HG02970 (cell line): Measurements from ENCODE around the gene GMEB2.
"Not testable (repeated sequence)": the region's sequence is repeated elsewhere in the genome, so short reads cannot be mapped to it uniquely, and the experiment has no call there.

Experiments
- ATAC-seq: cut with Tn5 transposase; IDR thresholded peaks from one replicate; pipeline ENCODE4 v1.9.1; 2021; ENCODE audit warnings: mild to moderate bottlenecking, moderate library complexity, moderate number of reproducible peaks; ENCODE audit not compliant: unreplicated experiment, low FRiP score

GMEB2 gene, protein sequence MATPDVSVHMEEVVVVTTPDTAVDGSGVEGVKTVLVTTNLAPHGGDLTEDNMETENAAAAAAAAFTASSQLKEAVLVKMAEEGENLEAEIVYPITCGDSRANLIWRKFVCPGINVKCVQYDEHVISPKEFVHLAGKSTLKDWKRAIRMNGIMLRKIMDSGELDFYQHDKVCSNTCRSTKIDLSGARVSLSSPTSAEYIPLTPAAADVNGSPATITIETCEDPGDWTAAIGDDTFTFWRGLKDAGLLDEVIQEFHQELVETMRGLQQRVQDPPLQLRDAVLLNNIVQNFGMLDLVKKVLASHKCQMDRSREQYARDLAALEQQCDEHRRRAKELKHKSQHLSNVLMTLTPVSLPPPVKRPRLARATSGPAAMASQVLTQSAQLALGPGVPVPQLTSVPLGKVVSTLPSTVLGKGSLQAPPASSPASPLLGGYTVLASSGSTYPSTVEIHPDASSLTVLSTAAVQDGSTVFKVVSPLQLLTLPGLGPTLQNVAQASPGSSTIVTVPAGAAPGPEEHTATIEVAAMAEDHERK

DNA sequence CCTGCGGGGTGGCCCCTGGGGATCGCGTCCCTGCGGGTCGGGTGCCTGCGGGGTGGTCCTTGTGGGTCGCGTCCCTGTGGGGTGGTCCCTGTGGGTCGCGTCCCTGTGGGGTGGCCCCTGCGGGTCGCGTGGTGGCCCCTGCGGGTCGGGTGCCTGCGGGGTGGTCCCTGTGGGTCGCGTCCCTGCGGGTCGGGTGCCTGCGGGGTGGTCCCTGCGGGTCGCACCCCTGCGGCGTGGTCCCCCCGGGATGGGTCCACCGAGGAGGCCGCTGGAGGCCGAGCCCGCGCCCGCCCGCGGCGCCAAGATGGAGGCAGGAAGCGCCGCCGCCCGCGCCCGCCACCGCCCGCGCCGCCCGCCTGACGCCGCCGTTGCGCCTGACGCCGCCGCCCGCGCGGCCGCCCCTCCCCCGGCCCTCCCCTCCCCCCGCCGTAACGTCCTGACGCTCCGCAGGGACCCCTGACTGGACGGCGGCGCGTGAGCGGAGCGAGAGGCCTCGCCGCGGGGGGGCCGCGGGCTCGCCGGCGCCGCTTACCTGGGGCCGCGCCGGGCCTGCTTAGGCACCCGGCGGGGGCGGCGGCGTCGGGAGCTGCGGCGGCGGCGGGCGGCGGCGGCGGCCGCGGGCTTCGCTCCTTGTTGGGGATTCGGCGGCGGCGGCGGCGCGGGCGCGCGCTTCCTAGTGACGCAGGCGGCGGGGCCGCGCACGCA, at the start of gene GMEB2:
TSS of gene GMEB2 (minus strand) at position 678 of the 705 bp plus-strand sequence. CDS start 7,704 bp downstream, outside the sequence.
- ATAC-seq = peak; percentile 48

DNA sequence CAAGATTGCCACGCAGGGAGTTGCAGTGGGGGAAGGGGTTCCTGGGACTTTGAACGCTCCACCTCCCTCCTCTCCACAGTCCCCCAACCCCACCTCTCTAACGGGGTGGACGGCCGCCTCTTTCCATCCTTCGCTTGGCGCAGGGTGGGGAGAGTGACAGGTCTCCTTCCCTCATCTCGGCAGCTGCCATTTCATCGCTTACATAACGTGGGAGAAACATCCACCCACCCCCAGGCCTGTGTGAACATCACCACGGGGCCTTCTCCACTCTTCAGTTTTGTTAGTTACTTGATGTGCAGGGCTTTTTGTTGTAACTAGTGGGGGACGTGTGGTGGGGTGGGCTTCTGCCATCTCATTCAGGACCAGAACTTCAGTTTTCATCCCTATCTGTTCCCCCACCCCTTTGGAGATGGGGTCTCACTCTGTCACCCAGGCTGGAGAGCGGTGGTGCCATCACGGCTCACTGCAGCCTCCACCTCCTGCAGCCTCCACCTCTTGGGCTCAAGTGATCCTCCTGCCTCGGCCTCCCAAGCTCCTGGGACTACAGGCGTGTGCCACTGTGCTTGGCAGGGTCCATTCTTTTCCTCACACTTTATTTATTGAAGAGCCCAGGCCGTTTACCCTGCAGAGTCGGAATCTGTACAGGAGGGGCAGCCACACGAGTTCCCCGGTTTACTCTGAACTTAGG, 48.9 kb upstream of the GMEB2 start:
- ATAC-seq = no peak

DNA sequence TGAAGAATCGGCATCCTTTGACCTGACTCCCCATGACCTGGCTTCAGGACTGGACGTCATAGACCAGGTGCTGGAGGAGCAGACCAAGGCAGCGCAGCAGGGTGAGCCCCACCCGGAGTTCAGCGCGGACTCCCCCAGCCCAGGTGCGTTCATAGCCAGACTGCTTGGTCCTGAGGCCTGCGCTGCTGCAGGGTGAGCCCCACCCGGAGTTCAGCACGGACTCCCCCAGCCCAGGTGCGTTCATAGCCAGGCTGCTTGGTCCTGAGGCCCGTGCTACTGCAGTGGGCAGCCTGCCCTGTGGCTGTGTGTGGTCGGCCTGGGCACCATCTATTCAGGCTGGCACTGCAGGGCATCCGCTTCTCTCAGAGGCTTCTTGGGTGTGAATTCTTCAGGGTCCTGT, 47.0 kb upstream of the GMEB2 start:
- ATAC-seq = no peak

DNA sequence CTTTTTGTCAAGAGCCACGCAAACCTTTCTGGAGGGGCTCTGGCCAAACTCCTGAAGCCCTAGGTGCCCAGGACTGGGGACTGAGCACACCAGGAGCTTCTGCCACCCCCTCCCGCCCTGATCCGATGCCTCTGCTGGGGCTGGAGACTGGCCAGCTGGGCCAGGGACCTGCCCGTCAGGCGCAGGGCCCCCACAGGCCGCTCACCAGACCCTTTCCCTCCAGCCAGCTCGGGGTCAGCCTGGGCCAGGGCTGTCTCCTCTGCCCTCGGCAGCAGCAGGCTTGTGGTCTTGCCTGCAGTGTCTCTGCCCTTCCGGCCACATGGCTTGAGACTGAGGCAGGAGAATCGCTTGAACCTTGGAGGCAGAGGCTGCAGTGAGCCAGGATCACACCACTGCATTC, 45.8 kb upstream of the GMEB2 start:
- no peak for ATAC-seq

DNA sequence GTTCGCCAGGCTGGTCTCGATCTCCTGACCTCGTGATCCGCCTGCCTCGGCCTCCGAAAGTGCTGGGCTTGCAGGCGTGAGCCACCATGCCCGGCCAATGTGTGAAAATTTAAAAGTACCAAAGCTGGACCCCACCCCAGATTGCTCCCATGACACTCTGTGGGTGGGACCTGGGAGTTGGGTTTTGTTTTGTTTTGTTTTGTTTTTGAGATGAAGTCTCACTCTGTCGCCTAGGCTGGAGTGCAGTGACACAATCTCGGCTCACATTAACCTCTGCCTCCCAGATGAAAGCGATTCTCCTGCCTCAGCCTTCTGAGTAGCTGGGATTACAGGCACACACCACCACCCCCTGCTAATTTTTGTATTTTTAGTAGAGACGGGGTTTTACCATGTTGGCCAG, 44.8 kb upstream of the GMEB2 start:
- ATAC-seq = not testable (repeated sequence)

DNA sequence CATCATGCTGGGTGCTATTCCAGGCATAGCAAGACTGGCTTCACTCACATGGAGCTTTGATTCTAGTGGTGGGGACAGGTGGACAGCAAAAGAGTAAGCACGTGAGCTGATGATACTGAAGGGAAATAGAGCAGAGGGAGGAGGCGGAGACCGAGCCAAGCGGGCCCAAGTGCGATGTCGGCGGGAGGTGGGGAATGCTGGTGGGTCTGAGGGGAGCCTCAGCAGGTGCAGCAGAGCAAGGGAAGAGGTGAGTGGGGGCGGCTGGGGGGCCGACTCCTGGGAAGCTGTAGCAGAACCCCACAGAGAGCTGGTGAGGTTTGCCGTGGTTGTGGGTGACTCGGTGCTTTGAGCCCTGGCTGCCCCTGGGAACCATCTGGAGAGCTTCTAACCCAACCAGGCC, 41.5 kb upstream of the GMEB2 start:
- ATAC-seq = no peak

DNA sequence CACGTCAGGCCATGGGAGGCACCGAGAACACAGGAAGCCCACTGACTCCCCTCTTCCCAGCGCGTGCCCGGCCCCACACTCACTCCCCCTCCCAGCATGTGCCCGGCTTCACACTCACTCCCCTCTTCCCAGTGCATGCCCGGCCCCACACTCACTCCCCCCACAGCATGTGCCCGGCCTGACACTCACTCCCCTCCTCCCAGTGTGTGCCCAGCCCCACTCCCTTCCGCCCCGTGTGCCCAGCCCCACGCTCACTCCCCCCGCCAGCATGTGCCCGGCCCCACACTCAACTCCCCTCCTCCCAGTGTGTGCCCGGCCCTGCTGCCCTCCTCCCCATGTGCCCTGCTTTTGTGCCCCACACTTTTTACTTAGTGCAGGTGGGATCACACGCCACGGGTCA, 41.0 kb upstream of the GMEB2 start:
- ATAC-seq = no peak

DNA sequence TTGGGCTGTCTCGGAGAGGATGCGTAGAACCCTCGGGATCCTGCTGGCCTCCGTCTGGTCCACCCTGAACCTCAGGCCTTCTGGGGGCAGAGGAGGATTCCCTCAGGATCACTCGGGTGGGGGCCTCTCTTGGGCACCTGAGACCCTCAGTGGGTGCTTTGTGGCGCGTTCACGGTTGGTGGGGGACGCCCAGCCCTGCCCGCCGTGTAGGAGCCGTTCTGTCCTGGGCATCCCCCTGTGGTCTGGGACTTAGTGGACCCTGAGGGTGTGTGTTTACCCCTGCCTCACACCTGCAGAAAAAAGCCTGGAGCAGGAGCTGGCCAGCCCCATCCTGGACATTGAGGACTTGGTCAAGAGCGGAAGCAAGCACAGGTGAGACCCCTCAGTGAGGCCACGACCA, 38.8 kb upstream of the GMEB2 start:
- no peak for ATAC-seq

DNA sequence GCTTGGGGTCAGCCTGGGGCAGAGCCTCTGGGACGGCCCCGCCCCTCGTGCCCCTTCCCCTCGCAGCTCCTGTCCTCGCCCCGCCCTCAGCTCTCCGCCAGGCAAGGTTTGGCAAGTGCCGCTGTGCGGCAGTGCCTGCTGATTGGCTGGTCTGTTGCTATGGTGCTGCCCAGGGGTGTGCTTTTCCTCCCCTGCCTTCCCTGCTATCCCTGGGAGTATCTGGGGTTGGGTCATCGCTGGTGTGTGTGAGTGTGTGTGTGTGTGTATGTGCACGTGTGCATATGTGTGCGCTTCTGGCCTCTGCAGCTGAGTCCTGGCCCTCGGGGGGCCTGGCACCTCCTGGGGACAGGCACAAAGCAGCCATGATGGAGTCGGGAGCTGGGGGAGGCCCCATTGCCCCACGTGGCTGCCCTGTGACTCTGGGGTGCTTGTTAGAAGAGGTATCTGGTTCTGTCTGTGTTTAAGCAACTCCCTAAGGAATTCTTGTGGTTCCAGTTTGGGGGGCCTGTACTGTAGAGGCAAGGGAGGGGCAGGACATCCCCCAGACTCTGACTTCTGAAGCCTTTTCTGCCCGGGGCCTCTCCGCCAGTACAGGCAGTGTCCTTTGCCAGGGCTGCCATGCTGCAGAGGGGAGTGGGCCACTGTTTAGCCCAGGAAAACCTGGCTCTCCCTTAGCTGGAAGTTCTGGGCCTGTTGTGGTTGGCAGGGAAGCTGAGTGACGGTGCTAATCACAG, 38.1 kb upstream of the GMEB2 start:
- no peak for ATAC-seq

DNA sequence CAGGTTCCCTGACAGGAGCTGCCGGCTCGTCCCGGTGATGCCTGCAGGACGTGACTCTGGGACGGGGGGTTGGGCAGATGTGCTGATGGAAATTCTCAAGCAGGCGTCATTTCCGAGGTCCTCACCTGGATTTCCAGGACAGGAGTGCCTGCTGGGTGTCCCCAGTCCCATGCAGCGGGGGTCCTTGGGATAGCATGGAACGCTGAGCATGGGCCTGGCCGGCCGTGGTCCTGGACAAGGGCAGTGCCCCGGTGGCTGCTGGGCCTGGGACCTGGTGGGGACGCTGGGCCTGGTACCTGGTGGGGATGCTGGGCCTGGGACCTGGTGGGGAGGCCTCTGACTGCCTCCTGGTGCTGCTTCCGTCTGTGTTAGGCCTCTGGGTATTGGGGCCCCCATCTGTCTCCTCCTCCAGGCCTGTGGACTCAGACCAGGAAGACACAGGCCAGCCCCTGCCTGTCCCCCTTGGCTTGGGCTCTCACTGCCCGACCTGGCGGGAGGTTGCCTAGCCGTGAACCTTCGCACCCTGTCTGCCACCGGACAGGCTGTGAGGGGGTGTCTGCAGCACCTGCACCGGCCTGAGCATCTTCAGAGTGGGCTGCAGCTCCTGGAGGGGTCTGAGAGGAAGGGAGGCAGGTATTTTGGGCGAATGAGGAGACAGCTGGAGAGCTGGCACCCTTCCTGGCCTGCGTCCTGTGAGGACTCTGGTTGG, 37.4 kb upstream of the GMEB2 start:
- ATAC-seq = no peak

DNA sequence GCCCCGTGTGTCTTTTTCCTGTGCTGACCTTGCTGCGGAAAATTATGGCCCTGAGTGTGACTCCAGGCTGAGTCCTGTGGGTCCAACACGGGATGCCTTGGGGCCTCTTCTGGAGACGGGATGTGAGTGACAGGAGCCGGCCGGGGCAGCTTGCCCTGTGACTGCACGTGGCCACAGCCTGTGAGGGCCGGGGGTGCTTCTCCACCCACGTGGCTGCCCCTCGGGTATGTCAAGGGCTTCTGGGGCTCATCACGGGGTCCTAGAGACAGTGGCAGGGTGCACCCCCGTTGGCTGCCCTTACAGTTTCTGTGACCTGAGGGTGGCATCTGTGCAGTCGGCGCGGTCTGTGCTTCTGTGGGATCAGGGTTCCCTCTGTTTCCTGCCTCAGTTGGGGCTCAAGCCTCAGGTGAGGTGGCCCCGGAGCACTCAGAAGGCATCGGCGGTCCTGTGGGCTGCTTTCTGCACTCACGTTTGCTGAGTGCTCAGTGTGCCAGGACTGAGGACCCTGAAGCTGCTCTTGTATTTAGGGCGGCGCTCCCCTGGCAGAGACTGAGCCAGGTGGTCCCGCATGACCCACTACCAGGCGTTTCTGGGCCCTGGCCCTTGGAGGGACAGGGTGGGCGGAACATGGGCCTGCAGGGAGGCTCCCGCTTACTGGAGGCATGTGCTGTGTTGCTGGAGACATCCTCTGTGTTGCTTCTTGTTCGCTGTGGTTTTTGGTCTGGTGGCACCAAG, 36.6 kb upstream of the GMEB2 start:
- ATAC-seq = no peak

DNA sequence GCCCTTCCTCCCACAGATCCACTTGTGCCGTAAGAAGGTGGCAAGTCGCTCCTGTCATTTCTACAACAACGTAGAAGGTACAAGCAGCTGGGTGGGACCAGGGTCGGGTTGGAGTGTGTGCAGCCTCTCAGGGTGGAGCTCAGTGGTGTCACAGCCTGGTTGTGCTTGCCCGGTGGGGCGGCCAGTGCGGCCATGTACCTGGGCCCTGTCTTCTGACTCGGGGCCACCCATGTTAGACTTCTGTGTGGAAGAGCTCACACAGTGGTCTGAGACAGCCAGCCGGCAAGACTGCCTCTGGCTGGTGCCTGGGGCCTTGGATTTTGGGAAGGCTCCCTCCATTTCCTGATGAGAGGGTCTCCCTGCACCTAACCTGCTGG, 35.9 kb upstream of the GMEB2 start:
- ATAC-seq = no peak

DNA sequence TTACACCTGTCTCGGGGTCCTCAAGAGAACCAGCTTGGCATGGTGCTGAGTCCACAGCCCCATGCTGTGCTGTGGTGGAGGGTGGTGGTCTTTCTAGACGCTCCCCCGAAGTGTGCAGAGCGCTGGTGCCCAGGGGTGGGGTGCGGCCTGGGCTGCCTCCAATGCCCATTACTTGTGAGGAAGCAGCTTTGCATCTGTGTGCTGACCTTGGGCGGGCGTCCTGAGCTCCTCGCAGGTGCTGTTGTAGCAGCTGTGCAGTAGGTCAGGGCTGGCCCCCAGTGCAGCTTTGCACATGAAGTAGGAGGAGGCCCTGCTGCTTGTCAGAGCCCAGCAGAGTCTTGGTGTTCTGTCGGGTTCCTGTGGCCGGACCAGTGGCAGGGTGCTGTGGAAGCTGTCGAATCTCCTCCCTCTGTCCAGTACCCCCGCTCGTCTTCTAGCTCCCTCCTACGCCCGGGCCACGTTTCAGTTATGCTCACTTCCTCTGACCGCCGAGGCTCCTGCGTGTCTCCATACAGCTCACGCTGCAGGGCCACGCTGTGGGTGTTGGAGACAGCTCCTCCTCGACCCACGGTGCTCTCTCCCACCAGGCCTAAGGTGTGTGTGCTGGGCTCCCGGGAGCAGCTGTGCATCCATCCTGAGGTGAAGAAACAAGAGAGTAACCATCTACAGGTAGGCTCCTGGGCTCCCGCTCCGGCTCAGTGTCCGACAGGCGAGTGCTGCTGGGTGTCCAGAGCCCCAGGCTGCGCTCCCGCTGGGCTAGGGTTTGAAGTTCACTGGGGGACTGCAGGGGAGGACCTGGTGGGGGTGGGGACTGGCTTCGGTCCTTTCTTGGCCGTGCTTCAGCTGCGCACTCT, 35.3 kb upstream of the GMEB2 start:
- no peak for ATAC-seq

DNA sequence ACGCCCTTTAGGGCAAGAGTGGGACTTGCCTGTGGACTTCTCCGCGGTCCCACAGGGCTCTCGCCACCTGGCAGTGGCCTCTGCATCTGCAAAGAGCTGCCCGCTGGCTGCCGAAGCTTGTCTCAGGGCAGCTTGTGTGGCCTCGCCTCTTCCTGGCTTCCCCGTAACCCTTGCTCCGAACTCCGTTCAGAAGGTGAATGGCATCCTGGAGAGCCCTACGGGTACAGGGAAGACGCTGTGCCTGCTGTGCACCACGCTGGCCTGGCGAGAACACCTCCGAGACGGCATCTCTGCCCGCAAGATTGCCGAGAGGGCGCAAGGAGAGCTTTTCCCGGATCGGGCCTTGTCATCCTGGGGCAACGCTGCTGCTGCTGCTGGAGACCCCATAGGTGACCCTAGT, 34.2 kb upstream of the GMEB2 start:
- ATAC-seq = no peak

DNA sequence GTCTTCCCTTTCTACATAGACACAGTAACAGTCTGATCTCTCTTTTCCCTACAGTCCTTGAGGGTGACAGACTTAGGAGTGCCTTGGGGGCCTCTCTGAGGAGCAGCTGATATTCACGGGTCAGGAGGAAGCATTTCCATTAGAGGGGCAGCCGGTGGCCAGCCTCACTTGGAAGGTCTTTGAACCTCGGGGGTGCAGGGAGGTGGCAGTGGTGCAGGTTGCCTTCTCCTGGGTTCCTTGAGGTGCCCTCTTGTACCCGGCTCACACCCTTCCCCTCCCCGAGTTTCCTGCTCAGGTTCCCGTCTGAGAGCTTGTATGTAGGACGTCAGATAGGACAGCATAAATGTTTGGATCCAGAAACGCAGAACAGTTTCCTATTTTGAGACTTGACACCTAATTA, 33.7 kb upstream of the GMEB2 start:
- ATAC-seq = no peak

DNA sequence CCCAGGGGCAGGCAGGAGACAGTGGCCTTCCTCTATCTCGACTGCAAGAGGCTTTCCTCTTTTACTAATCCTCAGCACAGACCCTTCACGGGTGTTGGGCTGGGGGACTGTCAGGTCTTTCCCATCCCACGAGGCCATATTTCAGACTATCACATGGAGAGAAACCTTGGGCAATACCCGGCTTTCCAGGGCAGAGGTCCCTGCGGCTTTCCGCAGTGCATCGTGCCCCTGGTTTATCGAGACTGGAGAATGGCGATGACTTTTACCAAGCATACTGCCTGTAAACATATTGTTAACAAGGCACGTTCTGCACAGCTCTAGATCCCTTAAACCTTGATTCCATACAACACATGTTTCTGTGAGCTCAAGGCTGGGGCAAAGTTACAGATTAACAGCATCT, 33.3 kb upstream of the GMEB2 start:
- not testable (repeated sequence) for ATAC-seq

DNA sequence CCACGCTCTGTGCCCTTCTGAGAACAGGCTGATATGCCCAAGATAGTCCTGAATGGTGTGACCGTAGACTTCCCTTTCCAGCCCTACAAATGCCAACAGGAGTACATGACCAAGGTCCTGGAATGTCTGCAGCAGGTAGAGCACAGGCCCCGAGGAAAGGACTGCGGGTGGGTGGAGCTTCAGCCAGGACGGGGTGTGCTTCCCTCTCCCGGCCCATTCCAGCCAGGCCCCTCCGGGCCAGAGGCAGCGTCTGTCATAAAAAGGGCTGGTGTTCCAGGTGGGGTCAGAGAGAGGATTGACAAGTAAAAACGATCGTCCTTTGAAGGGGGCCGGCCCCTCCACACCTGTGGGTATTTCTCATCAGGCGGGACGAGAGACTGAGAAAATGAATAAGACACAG, 32.5 kb upstream of the GMEB2 start:
- ATAC-seq = no peak

DNA sequence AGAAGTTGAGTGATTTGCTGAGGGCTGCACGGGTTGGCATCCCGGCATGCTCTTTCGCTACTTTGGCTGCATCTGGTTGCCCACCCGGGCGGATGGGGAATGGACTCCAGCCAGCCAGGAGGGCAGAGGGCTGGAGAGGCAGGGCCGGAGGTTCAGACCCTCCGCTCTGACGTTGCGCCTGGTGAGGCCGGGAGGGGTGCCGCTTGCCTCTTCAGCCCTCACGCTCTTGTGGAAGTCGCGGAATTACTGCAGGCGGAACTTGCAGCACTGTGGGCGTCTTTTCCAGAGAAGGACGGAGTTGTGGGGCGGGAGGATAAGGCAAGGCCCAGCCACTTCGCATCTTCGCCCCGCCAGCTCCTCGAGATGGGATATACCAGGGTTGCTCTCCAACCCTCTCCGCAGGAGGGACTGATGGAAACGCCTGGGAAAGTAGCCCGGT, 31.9 kb upstream of the GMEB2 start:
- ATAC-seq = no peak
